H9 (cell line): Measurements from ENCODE around the gene HSPB2. TPM values are rescaled to one million over a fixed set of nuclear protein-coding genes. Genes with fewer than 3 reads are reported as not detected.

Experiments used
- DNase-seq: peaks from one replicate; pipeline ENCODE4 v3.0.0-alpha.2; 2017
- H2AFZ ChIP-seq: one replicate; pipeline ENCODE4 v1.6.1; 2013; ENCODE audit warnings: mild to moderate bottlenecking, low read length, control low read depth, moderate library complexity
- H2AK5ac ChIP-seq: 2 replicates; pipeline ENCODE4 v1.6.1; 2013; ENCODE audit warnings: low read length, control low read depth, mixed read lengths; ENCODE audit not compliant: insufficient read length
- H2BK120ac ChIP-seq: one replicate; pipeline ENCODE4 v1.6.1; 2013; ENCODE audit warnings: low read depth, mild to moderate bottlenecking, low read length, control low read depth, inconsistent platforms; ENCODE audit not compliant: poor library complexity, severe bottlenecking
- H2BK12ac ChIP-seq: 2 replicates; pipeline ENCODE4 v1.6.1; 2013; ENCODE audit warnings: low read length, control low read depth, mixed read lengths, low read depth; ENCODE audit not compliant: insufficient read length
- H2BK15ac ChIP-seq: 2 replicates; pipeline ENCODE4 v1.6.1; 2013; ENCODE audit warnings: low read depth, low read length, control low read depth
- H2BK20ac ChIP-seq: one replicate; pipeline ENCODE4 v1.6.1; 2013; ENCODE audit warnings: low read depth, mild to moderate bottlenecking, low read length, control low read depth, inconsistent platforms; ENCODE audit not compliant: poor library complexity, severe bottlenecking
- H2BK5ac ChIP-seq: 2 replicates; pipeline ENCODE4 v1.6.1; 2013; ENCODE audit warnings: low read length, control low read depth, mixed read lengths; ENCODE audit not compliant: insufficient read length
- H3K14ac ChIP-seq: 2 replicates; pipeline ENCODE4 v1.6.1; 2013; ENCODE audit warnings: low read length, control low read depth; ENCODE audit not compliant: insufficient read depth
- H3K18ac ChIP-seq: 2 replicates; pipeline ENCODE4 v1.6.1; 2013; ENCODE audit warnings: low read depth, mild to moderate bottlenecking, mixed read lengths, low read length, control low read depth; ENCODE audit not compliant: insufficient read length
- H3K23ac ChIP-seq: 2 replicates; pipeline ENCODE4 v1.6.1; 2013; ENCODE audit warnings: low read length, control low read depth, mixed read lengths, low read depth; ENCODE audit not compliant: insufficient read length
- H3K23me2 ChIP-seq: 2 replicates; pipeline ENCODE4 v1.6.1; 2013; ENCODE audit warnings: low read depth, mild to moderate bottlenecking, mixed read lengths, low read length, control low read depth; ENCODE audit not compliant: insufficient read length, poor library complexity, severe bottlenecking
- H3K27ac ChIP-seq: 2 replicates; pipeline ENCODE4 v1.5.1; 2013; ENCODE audit warnings: low read length, control low read depth, mixed read lengths, low read depth; ENCODE audit not compliant: insufficient read length
- H3K27me3 ChIP-seq: 2 replicates; pipeline ENCODE4 v1.6.1; 2013; ENCODE audit warnings: low read length, control low read depth, inconsistent platforms; ENCODE audit not compliant: insufficient read depth
- H3K4ac ChIP-seq: 2 replicates; pipeline ENCODE4 v1.6.1; 2013; ENCODE audit warnings: low read depth, mild to moderate bottlenecking, control low read depth, inconsistent platforms, low read length, moderate library complexity
- H3K4me1 ChIP-seq: 2 replicates; pipeline ENCODE4 v1.6.1; 2013; ENCODE audit warnings: low read length, control low read depth, inconsistent platforms; ENCODE audit not compliant: insufficient read depth
- H3K4me2 ChIP-seq: 2 replicates; pipeline ENCODE4 v1.6.1; 2013; ENCODE audit warnings: low read length, control low read depth, mixed read lengths; ENCODE audit not compliant: insufficient read length, insufficient read depth
- H3K56ac ChIP-seq: 2 replicates; pipeline ENCODE4 v1.6.1; 2013; ENCODE audit warnings: low read depth, mild to moderate bottlenecking, mixed read lengths, low read length, control low read depth; ENCODE audit not compliant: insufficient read length
- H3K79me1 ChIP-seq: 2 replicates; pipeline ENCODE4 v1.6.1; 2013; ENCODE audit warnings: low read depth, mild to moderate bottlenecking, moderate library complexity, low read length, control low read depth, inconsistent platforms; ENCODE audit not compliant: insufficient read depth, poor library complexity, severe bottlenecking
- H3K79me2 ChIP-seq: 2 replicates; pipeline ENCODE4 v1.6.1; 2013; ENCODE audit warnings: low read length, control low read depth, inconsistent platforms; ENCODE audit not compliant: insufficient read depth
- H3K9ac ChIP-seq: 2 replicates; pipeline ENCODE4 v1.6.1; 2013; ENCODE audit warnings: low read length, control low read depth, mixed read lengths; ENCODE audit not compliant: insufficient read length; ENCODE audit errors: extremely low read depth
- H3K9me3 ChIP-seq: one replicate; pipeline ENCODE4 v1.6.1; 2013; ENCODE audit warnings: low read depth, low read length, inconsistent platforms; ENCODE audit not compliant: control insufficient read depth
- H3T11ph ChIP-seq: one replicate; pipeline ENCODE4 v1.6.1; 2013; ENCODE audit warnings: mild to moderate bottlenecking, low read length, control low read depth, inconsistent platforms
- H4K20me1 ChIP-seq: one replicate; pipeline ENCODE4 v1.6.1; 2013; ENCODE audit not compliant: control insufficient read depth, insufficient read length, insufficient read depth
- H4K5ac ChIP-seq: 2 replicates; pipeline ENCODE4 v1.6.1; 2013; ENCODE audit warnings: low read depth, mild to moderate bottlenecking, mixed read lengths, low read length, control low read depth; ENCODE audit not compliant: insufficient read length
- H4K8ac ChIP-seq: replicated peaks from 2 replicates; pipeline ENCODE4 v1.6.1; 2013; ENCODE audit warnings: low read length, control low read depth, mixed read lengths, low read depth; ENCODE audit not compliant: insufficient read length
- H4K91ac ChIP-seq: 2 replicates; pipeline ENCODE4 v1.6.1; 2013; ENCODE audit warnings: low read depth, mild to moderate bottlenecking, moderate library complexity, mixed read lengths, low read length, control low read depth; ENCODE audit not compliant: insufficient read length
- H3K27ac Mint-ChIP-seq, 3 experiments: 2 replicates in 2 of 3; 3 replicates in 1 of 3; pipeline ENCODE4 v1.8.0; 2020 to 2021; ENCODE audit warnings: mixed read lengths in 3 of 3, mild to moderate bottlenecking in 1 of 3, moderate library complexity in 1 of 3
- H3K27me3 Mint-ChIP-seq: 2 replicates; pipeline ENCODE4 v1.8.0; 2021; ENCODE audit warnings: low read depth, mild to moderate bottlenecking, moderate library complexity, mixed read lengths
- H3K36me3 Mint-ChIP-seq, 3 experiments: 2 replicates in 2 of 3; 3 replicates in 1 of 3; pipeline ENCODE4 v1.8.0; 2020 to 2021; ENCODE audit warnings: low read depth in 3 of 3, mixed read lengths in 3 of 3; ENCODE audit not compliant: insufficient read depth in 1 of 3
- H3K4me1 Mint-ChIP-seq, 2 experiments: 2 replicates each; pipeline ENCODE4 v1.8.0; 2020; ENCODE audit warnings: mixed read lengths in 2 of 2
- H3K4me3 Mint-ChIP-seq, 2 experiments: 2 replicates in 1 of 2; 3 replicates in 1 of 2; pipeline ENCODE4 v1.8.0; 2020 to 2021; ENCODE audit warnings: mild to moderate bottlenecking in 2 of 2, mixed read lengths in 2 of 2, moderate library complexity in 1 of 2
- H3K9me3 Mint-ChIP-seq, 2 experiments: 2 replicates in 1 of 2; 3 replicates in 1 of 2; pipeline ENCODE4 v1.8.0; 2020; ENCODE audit warnings: mild to moderate bottlenecking in 2 of 2, mixed read lengths in 2 of 2, moderate library complexity in 1 of 2
- WGBS: extraction: QIAGEN DNeasy Blood & Tissue Kit; methylation state at CpG from one replicate; pipeline ENCODE4 v1.1.7; 2013; ENCODE audit warnings: missing lambda C conversion rate, low lambda C conversion rate, mixed read lengths; ENCODE audit not compliant: insufficient read length; ENCODE audit errors: extremely low coverage; 5-methylcytosine and 5-hydroxymethylcytosine counted together
- total RNA-seq: library from RNA; stranded (reverse); gene quantifications from 2 replicates; pipeline ENCODE4 v1.2.1, GENCODE V29; 2021
- TF ChIP-seq, protein P1 (sequence below): fragments of 200-600 bp; sonication (generic); conservative IDR thresholded peaks from 3 replicates; pipeline ENCODE4 v1.8.0; 2021; ENCODE audit warnings: antibody characterized with exemption, mild to moderate bottlenecking

HSPB2 gene
- total RNA-seq, 1 experiment from 2014 or later = 0.22 TPM

DNA sequence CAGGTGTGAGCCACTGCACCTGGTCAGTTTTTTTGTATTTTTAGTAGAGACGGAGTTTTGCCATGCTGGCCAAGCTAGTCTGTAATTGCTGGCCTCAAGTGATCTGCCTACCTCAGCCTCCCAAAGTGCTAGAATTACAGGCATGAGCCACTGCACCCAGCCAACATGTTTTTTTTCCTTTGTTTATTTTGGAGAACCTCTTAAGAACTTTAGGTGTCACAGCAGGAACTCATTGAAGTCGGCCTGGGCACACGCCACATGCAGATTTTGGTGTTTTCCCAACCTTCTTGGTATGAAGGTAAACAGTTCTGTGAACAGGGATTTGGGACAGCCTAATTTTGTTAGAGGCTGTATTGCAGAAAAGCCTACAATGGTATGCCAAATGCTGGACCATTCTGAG lies 34.0 kb downstream of the HSPB2 start:
- H3K79me1 ChIP-seq = no peaks in the 10 kb centered on the region

More for the DNA sequence above, 34.0 kb downstream of the HSPB2 start:
- H2AFZ ChIP-seq = no peak overlapping the region
- no peak overlapping the region for H2BK120ac ChIP-seq
- Mint-ChIP-seq H3K4me3 (no peak overlapping the region), H3K36me3 (peaks cover 0 to under 1% (median under 1%) of the 10 kb centered on the region in 3 experiments; a peak in 1 of 7 replicates), H3K27me3 (no peaks in the 10 kb centered on the region), H3K27ac (no peak overlapping the region; a peak in 1 of 7 replicates), H3K4me1 (peaks cover 8 to 15% of the 10 kb centered on the region in 2 experiments), H3K9me3 (peaks cover 0 to under 1% of the 10 kb centered on the region in 2 experiments; a peak in 2 of 5 replicates)
- no peak overlapping the region for H3T11ph ChIP-seq
- H3K27me3 ChIP-seq = no peaks in the 10 kb centered on the region; the same call in 1 of the 2 replicates
- no peak overlapping the region for H3K4ac ChIP-seq
- H3K9me3 ChIP-seq = no peaks in the 10 kb centered on the region
- no peak overlapping the region for H2BK15ac ChIP-seq
- H3K56ac ChIP-seq = no peak overlapping the region
- WGBS = no CpG with 5 or more reads among the region's 3 CpGs
- H2BK12ac ChIP-seq = no peak overlapping the region
- H4K8ac ChIP-seq = no peak overlapping the region
- H3K4me1 ChIP-seq = no peaks in the 10 kb centered on the region; the same call in 1 of the 2 replicates
- H3K23ac ChIP-seq = no peak overlapping the region
- TF ChIP-seq, protein P1, sequence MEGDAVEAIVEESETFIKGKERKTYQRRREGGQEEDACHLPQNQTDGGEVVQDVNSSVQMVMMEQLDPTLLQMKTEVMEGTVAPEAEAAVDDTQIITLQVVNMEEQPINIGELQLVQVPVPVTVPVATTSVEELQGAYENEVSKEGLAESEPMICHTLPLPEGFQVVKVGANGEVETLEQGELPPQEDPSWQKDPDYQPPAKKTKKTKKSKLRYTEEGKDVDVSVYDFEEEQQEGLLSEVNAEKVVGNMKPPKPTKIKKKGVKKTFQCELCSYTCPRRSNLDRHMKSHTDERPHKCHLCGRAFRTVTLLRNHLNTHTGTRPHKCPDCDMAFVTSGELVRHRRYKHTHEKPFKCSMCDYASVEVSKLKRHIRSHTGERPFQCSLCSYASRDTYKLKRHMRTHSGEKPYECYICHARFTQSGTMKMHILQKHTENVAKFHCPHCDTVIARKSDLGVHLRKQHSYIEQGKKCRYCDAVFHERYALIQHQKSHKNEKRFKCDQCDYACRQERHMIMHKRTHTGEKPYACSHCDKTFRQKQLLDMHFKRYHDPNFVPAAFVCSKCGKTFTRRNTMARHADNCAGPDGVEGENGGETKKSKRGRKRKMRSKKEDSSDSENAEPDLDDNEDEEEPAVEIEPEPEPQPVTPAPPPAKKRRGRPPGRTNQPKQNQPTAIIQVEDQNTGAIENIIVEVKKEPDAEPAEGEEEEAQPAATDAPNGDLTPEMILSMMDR = no peak
- DNase-seq = no peak
- no peak overlapping the region for H4K5ac ChIP-seq
- H4K91ac ChIP-seq = no peak overlapping the region
- no peaks in the 10 kb centered on the region for H3K79me2 ChIP-seq
- no peak overlapping the region for H3K27ac ChIP-seq
- H2AK5ac ChIP-seq = no peak overlapping the region
- no peak overlapping the region for H3K18ac ChIP-seq
- no peak overlapping the region for H3K14ac ChIP-seq
- no peak overlapping the region for H3K9ac ChIP-seq
- no peaks in the 10 kb centered on the region for H3K23me2 ChIP-seq
- no peak overlapping the region for H2BK5ac ChIP-seq
- H4K20me1 ChIP-seq = no peaks in the 10 kb centered on the region
- no peak overlapping the region for H2BK20ac ChIP-seq
- no peak overlapping the region for H3K4me2 ChIP-seq
